ENCODE data around the gene PALB2. TPM values are rescaled to one million over a fixed set of nuclear protein-coding genes. Genes with fewer than 3 reads are reported as not detected.

PALB2 gene
- total and polyA plus RNA-seq, 2 of the 8 experiments (the other 6 are each of a cell fraction or from before 2014, with no cell fraction given) = 12.5 to 33.1 TPM

GRCh38 chr16:23556881-23557778, 84.0 kb downstream of the PALB2 start, which contains the start of the genes EARS2 and UBFD1:
EARS2 (minus strand) TSS chr16:23557350; CDS start chr16:23557343, 7 bp downstream.
UBFD1 (plus strand) TSS chr16:23557727; CDS start chr16:23557743, 16 bp downstream.
- Histone ChIP-seq H3K56ac (replicated peaks; ENCODE audit: insufficient read length, low read depth, low read length) (peak within 1 kb of the TSS; percentile 66), H3K4ac (replicated peaks; ENCODE audit: insufficient read length, low read depth, low read length) (no peak within 1 kb of the TSS)
- TF ChIP-seq, protein P1, sequence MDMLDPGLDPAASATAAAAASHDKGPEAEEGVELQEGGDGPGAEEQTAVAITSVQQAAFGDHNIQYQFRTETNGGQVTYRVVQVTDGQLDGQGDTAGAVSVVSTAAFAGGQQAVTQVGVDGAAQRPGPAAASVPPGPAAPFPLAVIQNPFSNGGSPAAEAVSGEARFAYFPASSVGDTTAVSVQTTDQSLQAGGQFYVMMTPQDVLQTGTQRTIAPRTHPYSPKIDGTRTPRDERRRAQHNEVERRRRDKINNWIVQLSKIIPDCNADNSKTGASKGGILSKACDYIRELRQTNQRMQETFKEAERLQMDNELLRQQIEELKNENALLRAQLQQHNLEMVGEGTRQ (IDR thresholded peaks at IDR 0.05; ENCODE audit: low read length) = peak; percentile 85
- TF ChIP-seq POU5F1 (IDR thresholded peaks at IDR 0.05; ENCODE audit: low read depth, low read length) = no peak
- peak; percentile 89 for TF ChIP-seq TAF1 (IDR thresholded peaks at IDR 0.05; ENCODE audit: low read depth, low read length)
- no peak for TF ChIP-seq SAP30 (IDR thresholded peaks at IDR 0.05; ENCODE audit: insufficient read depth, insufficient replicate concordance, low read length)
- TF ChIP-seq SIX5 (IDR thresholded peaks at IDR 0.05; ENCODE audit: low read depth, low read length) = no peak
- TF ChIP-seq, protein P2, sequence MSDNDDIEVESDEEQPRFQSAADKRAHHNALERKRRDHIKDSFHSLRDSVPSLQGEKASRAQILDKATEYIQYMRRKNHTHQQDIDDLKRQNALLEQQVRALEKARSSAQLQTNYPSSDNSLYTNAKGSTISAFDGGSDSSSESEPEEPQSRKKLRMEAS (IDR thresholded peaks at IDR 0.05) = peak; percentile 95

More at GRCh38 chr16:23556881-23557778, 84.0 kb downstream of the PALB2 start, which contains the start of the genes EARS2 and UBFD1:
- CTCF ChIA-PET (ENCODE audit: partially characterized antibody) = interaction anchor here (0.9 to 4.1 kb wide), 5 partner anchors 17 to 121 kb away, joined by 3 to 17 read pairs (median 3); partner anchors contain the start of gene NDUFAB1
- Histone ChIP-seq H3K14ac (ENCODE audit: insufficient read length) (no peak within 1 kb of the TSS), H3K9me3 (ENCODE audit: insufficient read depth in 2 of 2, low read depth in 1 of 2, low read length in 1 of 2) (no peaks in the 10 kb centered on the region), H3K4me2 (ENCODE audit: insufficient read depth in 1 of 2, low read depth in 2 of 2, low read length in 2 of 2) (peak within 1 kb of the TSS; percentile 61 to 90), H4K5ac (ENCODE audit: insufficient read length, low read depth, low read length) (peak within 1 kb of the TSS; percentile 30), H2BK5ac (ENCODE audit: low read depth, low read length) (peak within 1 kb of the TSS; percentile 62; the same call in 1 of the 2 replicates), H3K18ac (ENCODE audit: extremely low read depth, low read length) (peak within 1 kb of the TSS; percentile 66), H2AFZ (ENCODE audit: low read length) (no peak within 1 kb of the TSS), H2BK12ac (ENCODE audit: low read depth, low read length) (no peak within 1 kb of the TSS), H2BK15ac (ENCODE audit: low read length) (no peak within 1 kb of the TSS), H2BK120ac (replicated peaks; ENCODE audit: low read depth, low read length) (no peak within 1 kb of the TSS), H3K27ac (ENCODE audit: low read depth, low read length) (peak within 1 kb of the TSS; percentile 93), H4K20me1 (replicated peaks in 1 of 2; ENCODE audit: control insufficient read depth in 1 of 2, insufficient read depth in 2 of 2, low read length in 2 of 2) (peaks cover 3 to 4% of the 10 kb centered on the region in 2 experiments), H4K8ac (ENCODE audit: extremely low read depth, insufficient read depth, low read length) (peak within 1 kb of the TSS; percentile 83; the same call in 1 of the 2 replicates), H3K4me3 (ENCODE audit: extremely low read depth in 1 of 4, insufficient read depth in 2 of 4, low read depth in 3 of 4, low read length in 4 of 4) (peak within 1 kb of the TSS; percentile 44 to 90 (median 82)), H3K23ac (ENCODE audit: insufficient read length) (no peak within 1 kb of the TSS), H4K91ac (replicated peaks; ENCODE audit: insufficient read length, low read length) (no peak within 1 kb of the TSS), H2AK5ac (ENCODE audit: low read depth, low read length) (no peak within 1 kb of the TSS), H3K79me2 (ENCODE audit: control insufficient read depth in 1 of 2, insufficient read depth in 2 of 2, low read length in 2 of 2) (peaks cover 0 to 62% of the 10 kb centered on the region in 2 experiments), H3K79me1 (ENCODE audit: low read depth, low read length) (no peaks in the 10 kb centered on the region; the same call in 1 of the 2 replicates), H3K4me1 (replicated peaks in 1 of 4; ENCODE audit: control insufficient read depth in 3 of 4, insufficient read depth in 4 of 4, low read length in 3 of 4) (no peaks in the 10 kb centered on the region; a peak in 1 of 7 replicates), H3K23me2 (ENCODE audit: low read depth, low read length) (no peaks in the 10 kb centered on the region), H3K36me3 (ENCODE audit: control insufficient read depth in 2 of 4, insufficient read depth in 4 of 4, low read length in 3 of 4) (peaks cover 11 to 37% (median 32%) of the 10 kb centered on the region in 4 experiments), H3K27me3 (replicated peaks in 1 of 4; ENCODE audit: control insufficient read depth in 3 of 4, extremely low read depth in 1 of 4, insufficient read depth in 3 of 4, low read length in 3 of 4) (no peaks in the 10 kb centered on the region), H3K9ac (replicated peaks in 1 of 4; ENCODE audit: extremely low read depth in 1 of 4, low read depth in 3 of 4, low read length in 3 of 4) (peak within 1 kb of the TSS; percentile 74 to 100 (median 93)), H2BK20ac (ENCODE audit: low read length) (no peak within 1 kb of the TSS)
- FAIRE-seq = no peak
- DNase-seq (ENCODE audit: low read depth in 1 of 2, low spot score in 2 of 2) = peak; percentile 96 to 100
- WGBS, 2 experiments (ENCODE audit: extremely low coverage in 1 of 2, insufficient coverage in 1 of 2, insufficient read length in 1 of 2, insufficient replicate concordance in 2 of 2, low coverage in 1 of 2, low lambda C conversion rate in 2 of 2, missing lambda C conversion rate in 1 of 2) = 5% methylated on average over 54 of the region's 65 CpGs; no CpG with 5 or more reads in 1 of the 2 experiments
- POLR2A ChIA-PET (ENCODE audit: partially characterized antibody) = interaction anchor here (0.6 to 4.1 kb wide), 21 partner anchors 8 to 355 kb away, joined by 3 to 38 read pairs (median 4); partner anchors contain the start of genes COG7, DCTN5, NDUFAB1 and PALB2

Measured in H1 (cell line).